IMR-90 (cell line): ENCODE results near the gene NIT1. TPM values are rescaled to one million over a fixed set of nuclear protein-coding genes. Genes with fewer than 3 reads are reported as not detected.
A peak's percentile ranks its signal among the peaks of the same experiment; 100 is the strongest.

Source experiments
- ATAC-seq: fragments of 200-7000 bp; cut with Tn5 transposase; 2 replicates; pipeline ENCODE4 v1.9.1; 2020; ENCODE audit warnings: low read depth, mild to moderate bottlenecking, moderate library complexity
- BruUV-seq: library from RNA; stranded (reverse); fragments of 400-500 nt; replicated peaks from 2 replicates; lab custom pipeline; 2021; lab: Mats Ljungman, UMichigan
- CTCF ChIA-PET: fragments of 300-600 bp; formaldehyde crosslinking; extraction: SDS; loops from one replicate; lab custom pipeline; 2021; ENCODE audit warnings: antibody characterized with exemption; lab: Yijun Ruan, JAX
- POLR2A ChIA-PET: fragments of 300-600 bp; sonication (Branson Sonifier 250); formaldehyde crosslinking; loops from one replicate; lab custom pipeline; 2022; ENCODE audit warnings: antibody characterized with exemption; ENCODE audit not compliant: unreplicated experiment; lab: Charles Lee
- DNase-seq: peaks from one replicate; pipeline ENCODE4 v3.0.0; 2013
- H2AFZ ChIP-seq: replicated peaks from 2 replicates; pipeline ENCODE3; 2013; ENCODE audit warnings: low read length, mild to moderate bottlenecking; ENCODE audit not compliant: poor library complexity
- H2AK5ac ChIP-seq: 2 replicates; pipeline ENCODE4 v1.6.1; 2013; ENCODE audit warnings: low read depth, low read length, inconsistent platforms
- H2AK9ac ChIP-seq: replicated peaks from 2 replicates; pipeline ENCODE3; 2013; ENCODE audit warnings: mild to moderate bottlenecking, low read depth, low read length, moderate library complexity; ENCODE audit not compliant: poor library complexity
- H2BK120ac ChIP-seq: 2 replicates; pipeline ENCODE4 v1.6.1; 2013; ENCODE audit warnings: low read depth, low read length, inconsistent platforms
- H2BK15ac ChIP-seq: 3 replicates; pipeline ENCODE4 v1.6.1; 2013; ENCODE audit warnings: low read depth, low read length, inconsistent platforms
- H2BK20ac ChIP-seq: 2 replicates; pipeline ENCODE4 v1.6.1; 2013; ENCODE audit warnings: low read depth, mild to moderate bottlenecking, inconsistent platforms, low read length, moderate library complexity
- H2BK5ac ChIP-seq: 2 replicates; pipeline ENCODE4 v1.6.1; 2013; ENCODE audit warnings: mild to moderate bottlenecking, low read depth, low read length, inconsistent platforms; ENCODE audit not compliant: poor library complexity, severe bottlenecking
- H3K14ac ChIP-seq: replicated peaks from 2 replicates; pipeline ENCODE4 v1.6.1; 2013; ENCODE audit warnings: low read depth, low read length, inconsistent platforms
- H3K18ac ChIP-seq: 2 replicates; pipeline ENCODE4 v1.6.1; 2013; ENCODE audit warnings: low read depth, low read length, control low read depth
- H3K23ac ChIP-seq: 2 replicates; pipeline ENCODE4 v1.6.1; 2013; ENCODE audit warnings: low read depth, low read length, inconsistent platforms
- H3K27ac ChIP-seq: 2 replicates; pipeline ENCODE4 v1.5.1; 2013; ENCODE audit warnings: mild to moderate bottlenecking, control low read depth, low read length; ENCODE audit not compliant: insufficient read depth
- H3K27me3 ChIP-seq: 2 replicates; pipeline ENCODE4 v1.6.1; 2013; ENCODE audit warnings: low read length; ENCODE audit not compliant: control insufficient read depth, insufficient read depth
- H3K36me3 ChIP-seq: 2 replicates; pipeline ENCODE4 v1.6.1; 2013; ENCODE audit warnings: low read length, mixed read lengths; ENCODE audit not compliant: control insufficient read depth, insufficient read depth
- H3K4ac ChIP-seq: 2 replicates; pipeline ENCODE4 v1.6.1; 2013; ENCODE audit warnings: low read depth, low read length, inconsistent platforms
- H3K4me1 ChIP-seq: 2 replicates; pipeline ENCODE4 v1.6.1; 2013; ENCODE audit warnings: low read length, mixed read lengths; ENCODE audit not compliant: control insufficient read depth, insufficient read depth
- H3K4me2 ChIP-seq: 2 replicates; pipeline ENCODE4 v1.6.1; 2013; ENCODE audit warnings: low read depth, mild to moderate bottlenecking, control low read depth, low read length, moderate library complexity
- H3K4me3 ChIP-seq: 2 replicates; pipeline ENCODE4 v1.5.1; 2013; ENCODE audit warnings: low read depth, mild to moderate bottlenecking, control low read depth, low read length, moderate library complexity; ENCODE audit not compliant: insufficient read depth
- H3K56ac ChIP-seq: 2 replicates; pipeline ENCODE4 v1.6.1; 2013; ENCODE audit warnings: low read length, inconsistent platforms; ENCODE audit not compliant: insufficient read depth; ENCODE audit errors: extremely low read depth
- H3K79me1 ChIP-seq, 2 experiments: 2 replicates each; pipeline ENCODE4 v1.6.1; 2013; ENCODE audit warnings: low read length in 2 of 2, inconsistent platforms in 1 of 2, low read depth in 1 of 2
- H3K9ac ChIP-seq: 2 replicates; pipeline ENCODE4 v1.6.1; 2013; ENCODE audit warnings: low read depth, low read length, control low read depth
- H3K9me1 ChIP-seq: 2 replicates; pipeline ENCODE4 v1.6.1; 2013; ENCODE audit warnings: low read length, inconsistent platforms; ENCODE audit not compliant: insufficient read depth
- H3K9me3 ChIP-seq: 2 replicates; pipeline ENCODE4 v1.6.1; 2013; ENCODE audit warnings: low read length; ENCODE audit not compliant: control insufficient read depth, insufficient read depth
- H4K20me1 ChIP-seq: 2 replicates; pipeline ENCODE4 v1.6.1; 2013; ENCODE audit warnings: low read length, inconsistent platforms; ENCODE audit not compliant: insufficient read depth
- H4K5ac ChIP-seq: 2 replicates; pipeline ENCODE4 v1.6.1; 2013; ENCODE audit warnings: mild to moderate bottlenecking, low read depth, low read length, control low read depth
- H4K8ac ChIP-seq, 2 experiments: 2 replicates each; pipeline ENCODE4 v1.6.1; 2013; ENCODE audit warnings: low read depth in 2 of 2, low read length in 2 of 2, control low read depth in 1 of 2, inconsistent platforms in 1 of 2
- H4K91ac ChIP-seq: 2 replicates; pipeline ENCODE4 v1.6.1; 2013; ENCODE audit warnings: low read depth, low read length, inconsistent platforms; ENCODE audit not compliant: insufficient read depth
- CEBPB ChIP-seq: IDR thresholded peaks from 2 replicates; pipeline ENCODE4 v1.6.1; 2012; ENCODE audit warnings: low read depth, low read length, improper control_type of control experiment
- MAZ ChIP-seq: IDR thresholded peaks from 2 replicates; pipeline ENCODE4 v1.6.1; 2012; ENCODE audit warnings: low read depth, mild to moderate bottlenecking, low read length, improper control_type of control experiment, moderate library complexity, borderline replicate concordance
- POLR2A ChIP-seq: IDR thresholded peaks from 2 replicates; pipeline ENCODE4 v1.6.1; 2012; ENCODE audit warnings: mild to moderate bottlenecking, low read depth, low read length
- RFX5 ChIP-seq: IDR thresholded peaks from 2 replicates; pipeline ENCODE4 v1.8.0; 2012; ENCODE audit warnings: low read depth, mild to moderate bottlenecking, low read length, moderate library complexity
- WGBS, 2 experiments: methylation state at CpG; one replicate each; pipeline versions ENCODE4 v1.1.5 to v1.1.7; 2013; ENCODE audit warnings: missing lambda C conversion rate in 2 of 2; ENCODE audit not compliant: insufficient read length in 1 of 2; ENCODE audit errors: extremely low coverage in 2 of 2; 5-methylcytosine and 5-hydroxymethylcytosine counted together
- dilution Hi-C: fragments of 300-500 bp; cut with HindIII; formaldehyde crosslinking; loops from one replicate; pipeline ENCODE4 v1.14.3; 2018; ENCODE audit warnings: low sequenced_read_pairs; ENCODE audit not compliant: unreplicated experiment
- in situ Hi-C: fragments of 300-500 bp; cut with MboI; formaldehyde crosslinking; loops from 3 replicates; pipeline ENCODE4 v1.14.3; 2019; ENCODE audit warnings: low sequenced_read_pairs, inconsistent platforms, mixed read lengths
- intact Hi-C: fragments of 100-400 bp; cut with micrococcal nuclease; formaldehyde crosslinking; loops from 2 replicates; pipeline ENCODE4 v1.10.0; 2022
- polyA plus RNA-seq, 3 experiments: library from polyadenylated mRNA; depleted of rRNA; stranded (reverse); fragments of >200 nt; gene quantifications; 2 replicates each; pipeline ENCODE4 v1.2.3, GENCODE V29; 2012; ENCODE audit warnings: low replicate concordance in 1 of 3
- total RNA-seq: library from RNA; depleted of rRNA; stranded (reverse); fragments of >200 nt; gene quantifications from 2 replicates; pipeline ENCODE4 v1.2.3, GENCODE V29; 2012
- TF ChIP-seq, protein P1 (sequence below): fragments of 150-350 bp; IDR thresholded peaks from 2 replicates; pipeline ENCODE4 v1.6.1; 2016; ENCODE audit warnings: low read depth, mild to moderate bottlenecking, low read length, moderate library complexity, borderline replicate concordance

NIT1 gene
- total and polyA plus RNA-seq, 2 of the 4 experiments (the other 2 are of a cell fraction) = 22.8 to 33.6 TPM

DNA sequence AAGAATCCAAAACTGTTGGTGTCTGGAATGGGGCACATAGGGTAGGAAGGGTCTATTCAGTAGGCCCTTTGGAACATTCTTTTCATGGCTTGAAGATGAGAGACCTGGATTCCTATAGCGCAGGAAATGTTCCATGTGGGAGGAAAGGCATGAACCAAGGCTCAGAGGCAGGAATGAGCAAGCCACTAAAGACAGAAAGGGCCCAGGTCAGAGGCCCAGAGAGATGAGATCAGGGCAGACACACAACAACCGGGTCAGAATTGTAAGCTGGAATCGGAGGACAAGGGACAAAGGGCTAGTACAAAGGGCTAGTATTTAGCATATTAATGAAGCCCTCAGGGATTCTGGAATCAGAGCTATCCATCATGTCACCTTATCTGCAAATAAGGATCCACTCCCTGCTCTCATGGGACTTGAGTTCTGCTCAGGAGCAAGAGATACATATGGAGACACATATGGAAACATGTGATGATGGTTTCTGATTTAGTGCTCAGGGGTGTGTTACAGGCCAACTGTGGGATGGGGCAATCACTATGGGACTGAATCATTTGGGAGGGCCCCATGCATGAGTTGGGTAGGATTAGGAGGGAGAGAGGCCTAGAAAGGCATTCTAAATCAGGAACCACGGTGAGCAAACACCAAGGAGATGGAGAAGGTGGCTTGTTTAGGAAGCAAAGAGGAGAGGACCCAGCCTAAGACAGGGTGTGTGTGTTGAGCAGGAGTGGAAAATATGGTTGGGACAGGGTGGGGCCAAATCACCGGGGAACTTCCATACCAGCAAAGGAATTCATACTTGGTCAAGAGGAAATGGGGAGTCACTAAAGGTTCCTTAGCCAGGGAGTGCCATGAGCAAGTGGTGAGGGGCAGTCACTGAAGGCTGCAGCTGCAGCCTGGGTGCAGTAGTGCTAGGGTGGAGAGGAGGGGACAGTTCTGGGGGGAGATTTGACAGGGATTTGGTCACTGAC is 37.2 kb upstream of the NIT1 start:
- dilution Hi-C loops = no loop called here
- no peak for TF ChIP-seq RFX5
- TF ChIP-seq, protein P1, sequence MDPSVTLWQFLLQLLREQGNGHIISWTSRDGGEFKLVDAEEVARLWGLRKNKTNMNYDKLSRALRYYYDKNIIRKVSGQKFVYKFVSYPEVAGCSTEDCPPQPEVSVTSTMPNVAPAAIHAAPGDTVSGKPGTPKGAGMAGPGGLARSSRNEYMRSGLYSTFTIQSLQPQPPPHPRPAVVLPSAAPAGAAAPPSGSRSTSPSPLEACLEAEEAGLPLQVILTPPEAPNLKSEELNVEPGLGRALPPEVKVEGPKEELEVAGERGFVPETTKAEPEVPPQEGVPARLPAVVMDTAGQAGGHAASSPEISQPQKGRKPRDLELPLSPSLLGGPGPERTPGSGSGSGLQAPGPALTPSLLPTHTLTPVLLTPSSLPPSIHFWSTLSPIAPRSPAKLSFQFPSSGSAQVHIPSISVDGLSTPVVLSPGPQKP = no peak
- TF ChIP-seq POLR2A = no peak
- TF ChIP-seq CEBPB = peak; percentile 60
- TF ChIP-seq MAZ = no peak
- no peaks in the 10 kb centered on the region for H3K9me3 ChIP-seq
- no peak overlapping the region for H4K91ac ChIP-seq
- H3K18ac ChIP-seq = peak overlapping the region; percentile 34; the same call in 1 of the 2 replicates
- H3K4ac ChIP-seq = peak overlapping the region; percentile 65
- CTCF ChIA-PET = no interaction called here
- no TSS peak for BruUV-seq
- WGBS, 2 experiments = 60% methylated on average over 1 of the region's 5 CpGs; no CpG with 5 or more reads in 1 of the 2 experiments
- peak overlapping the region; percentile 68 for H2AFZ ChIP-seq
- H4K5ac ChIP-seq = peak overlapping the region; percentile 60; the same call in 1 of the 2 replicates
- no peaks in the 10 kb centered on the region for H3K36me3 ChIP-seq
- intact Hi-C loops = loop anchor here (5.0 kb wide), 1 partner anchor 33 kb away; the partner anchor contains the start of gene USF1
- H2BK5ac ChIP-seq = peak overlapping the region; percentile 69
- no peak overlapping the region for H3K4me2 ChIP-seq
- in situ Hi-C loops = no loop called here
- H2BK120ac ChIP-seq = peak overlapping the region; percentile 38; the same call in 1 of the 2 replicates
- peaks cover 22% of the 10 kb centered on the region for H3K9me1 ChIP-seq
- no peak overlapping the region for H2AK5ac ChIP-seq
- no peak overlapping the region for H2AK9ac ChIP-seq
- H3K27ac ChIP-seq = no peak overlapping the region
- H3K4me3 ChIP-seq = no peak overlapping the region
- H2BK20ac ChIP-seq = 0 out of 2 replicates have a peak overlapping the region, but pooled peaks have one; percentile 25
- H3K4me1 ChIP-seq = peaks cover 28% of the 10 kb centered on the region
- H3K27me3 ChIP-seq = no peaks in the 10 kb centered on the region
- H4K8ac ChIP-seq = peak overlapping the region in 1 of 2 experiments; percentile 50; a peak in 2 of 4 replicates
- POLR2A ChIA-PET = no interaction called here
- H3K56ac ChIP-seq = no peak overlapping the region
- H3K23ac ChIP-seq = 0 out of 2 replicates have a peak overlapping the region, but pooled peaks have one; percentile 9
- ATAC-seq (no peak), DNase-seq (no peak)
- peak overlapping the region; percentile 66; the same call in 2 of the 3 replicates for H2BK15ac ChIP-seq
- peak overlapping the region; percentile 69 for H3K14ac ChIP-seq
- no peaks in the 10 kb centered on the region for H4K20me1 ChIP-seq
- no peaks in the 10 kb centered on the region for H3K79me1 ChIP-seq
- no peak overlapping the region for H3K9ac ChIP-seq
